Stomach (tissue), 4 donors: ENCODE results near the gene NRM.

Experiments used
- CTCF ChIP-seq, 7 experiments: fragments of 450-650 bp in 4 of 7; fragments of 200-600 bp in 3 of 7; sonication (generic) in 3 of 7; IDR thresholded peaks; one replicate each; pipeline ENCODE4 v1.5.1; 2016 to 2019; ENCODE audit warnings: antibody characterized with exemption in 7 of 7, control low read depth in 2 of 7, mild to moderate bottlenecking in 1 of 7
- EP300 ChIP-seq: sonication (generic); formaldehyde crosslinking; IDR thresholded peaks from one replicate; pipeline ENCODE4 v1.6.1; 2017; ENCODE audit warnings: antibody characterized with exemption
- POLR2A ChIP-seq, 4 donors: fragments of 450-650 bp; IDR thresholded peaks; one replicate each; pipeline ENCODE4 v1.6.1; 2016; ENCODE audit warnings: antibody characterized with exemption in 4 of 4, control low read depth in 2 of 4, mild to moderate bottlenecking in 1 of 4, moderate library complexity in 1 of 4
- POLR2AphosphoS5 ChIP-seq, 3 donors: sonication (generic); formaldehyde crosslinking; IDR thresholded peaks; one replicate each; pipeline ENCODE4 v1.6.1; 2016; ENCODE audit warnings: antibody characterized with exemption in 3 of 3

GRCh38 chr6:30683980-30684338 lies 6.8 kb downstream of the NRM start:
- TF ChIP-seq CTCF (IDR thresholded peaks at IDR 0.05) (no peak), POLR2AphosphoS5 (IDR thresholded peaks at IDR 0.05) (no peak), POLR2A (IDR thresholded peaks at IDR 0.05) (no peak), EP300 (no peak)
